Naive B cell (primary cell): ENCODE measurements around the gene SYNM. TPM values are rescaled to one million over a fixed set of nuclear protein-coding genes. Genes with fewer than 3 reads are reported as not detected.

Experiments used
- polyA plus RNA-seq, 6 donors: library from polyadenylated mRNA; unstranded; fragments of 300-500 nt; fragmentation: Illumina TruSeq; gene quantifications; one replicate each; pipeline ENCODE4 v1.2.3, GENCODE V29; 2021; ENCODE audit warnings: low read depth in 6 of 6

The SYNM gene
- polyA plus RNA-seq, 6 donors from 2014 or later, result not detected

Other genes with a start within 250 kb of the SYNM start
- not detected for gene PGPEP1L, start 97.3 kb upstream of the SYNM start, polyA plus RNA-seq
- gene TTC23, start 144.5 kb downstream of the SYNM start, polyA plus RNA-seq, result 1 to 10 TPM in 1 of 6 donors, under 1 TPM in 2, not detected in 3; 0.58 to 1.1 (median 0.96) TPM
- gene LRRC28, start 146.4 kb downstream of the SYNM start, polyA plus RNA-seq, result 10 to 100 TPM; 20.9 to 41.9 (median 26.9) TPM